ENCODE data around the gene HNRNPM. TPM values are rescaled to one million over a fixed set of nuclear protein-coding genes. Genes with fewer than 3 reads are reported as not detected.

HNRNPM gene
- total and polyA plus RNA-seq, 2 donors (not counting 1 experiment from before 2014, with no cell fraction given), result 137 to 221 TPM

GRCh38 chr19:8504919-8505318 is 60.1 kb downstream of the HNRNPM start:
- H3K9me3 Mint-ChIP-seq (ENCODE audit: insufficient read depth), result no peaks in the 10 kb centered on the region
- peaks cover 9% of the 10 kb centered on the region for H3K4me1 Mint-ChIP-seq
- Histone ChIP-seq H3K4me2 (replicated peaks; ENCODE audit: low read depth, low read length, poor library complexity, severe bottlenecking) (peak overlapping the region; percentile 98), H3K4me3 (ENCODE audit: control extremely low read depth in 1 of 5, extremely low read depth in 1 of 5, insufficient read depth in 1 of 5, low read depth in 2 of 5, low read length in 4 of 5) (no peak overlapping the region), H3K9me3 (ENCODE audit: control extremely low read depth in 1 of 3, control insufficient read depth in 2 of 3, insufficient read depth in 1 of 3, low read length in 2 of 3) (no peaks in the 10 kb centered on the region), H3K9ac (ENCODE audit: low read length) (no peak overlapping the region), H3K4me1 (ENCODE audit: control insufficient read depth in 2 of 2, insufficient read depth in 2 of 2, low read length in 2 of 2) (peaks cover 0 to 24% of the 10 kb centered on the region in 2 donors), H3K79me2 (ENCODE audit: control insufficient read depth, insufficient read depth, low read length) (no peaks in the 10 kb centered on the region), H3K36me3 (replicated peaks in 1 of 2; ENCODE audit: control extremely low read depth in 1 of 2, control insufficient read depth in 1 of 2, extremely low read depth in 1 of 2, insufficient read depth in 2 of 2, low read length in 1 of 2) (no peaks in the 10 kb centered on the region), H3K27ac (ENCODE audit: low read length in 2 of 2) (no peak overlapping the region), H3K27me3 (replicated peaks in 1 of 4; ENCODE audit: control extremely low read depth in 1 of 4, control insufficient read depth in 3 of 4, insufficient read depth in 4 of 4, low read length in 3 of 4) (peaks cover 0 to 10% (median 2%) of the 10 kb centered on the region in 4 experiments), H4K20me1 (ENCODE audit: control insufficient read depth, insufficient read depth, low read length, poor library complexity, severe bottlenecking) (no peaks in the 10 kb centered on the region), H2AFZ (ENCODE audit: insufficient read depth, low read depth, low read length, poor library complexity, severe bottlenecking) (no peak overlapping the region)
- TF ChIP-seq EZH2 (IDR thresholded peaks at IDR 0.05; ENCODE audit: borderline replicate concordance, insufficient read depth, low read depth, low read length, poor library complexity, severe bottlenecking), result no peak
- TF ChIP-seq, protein P1, sequence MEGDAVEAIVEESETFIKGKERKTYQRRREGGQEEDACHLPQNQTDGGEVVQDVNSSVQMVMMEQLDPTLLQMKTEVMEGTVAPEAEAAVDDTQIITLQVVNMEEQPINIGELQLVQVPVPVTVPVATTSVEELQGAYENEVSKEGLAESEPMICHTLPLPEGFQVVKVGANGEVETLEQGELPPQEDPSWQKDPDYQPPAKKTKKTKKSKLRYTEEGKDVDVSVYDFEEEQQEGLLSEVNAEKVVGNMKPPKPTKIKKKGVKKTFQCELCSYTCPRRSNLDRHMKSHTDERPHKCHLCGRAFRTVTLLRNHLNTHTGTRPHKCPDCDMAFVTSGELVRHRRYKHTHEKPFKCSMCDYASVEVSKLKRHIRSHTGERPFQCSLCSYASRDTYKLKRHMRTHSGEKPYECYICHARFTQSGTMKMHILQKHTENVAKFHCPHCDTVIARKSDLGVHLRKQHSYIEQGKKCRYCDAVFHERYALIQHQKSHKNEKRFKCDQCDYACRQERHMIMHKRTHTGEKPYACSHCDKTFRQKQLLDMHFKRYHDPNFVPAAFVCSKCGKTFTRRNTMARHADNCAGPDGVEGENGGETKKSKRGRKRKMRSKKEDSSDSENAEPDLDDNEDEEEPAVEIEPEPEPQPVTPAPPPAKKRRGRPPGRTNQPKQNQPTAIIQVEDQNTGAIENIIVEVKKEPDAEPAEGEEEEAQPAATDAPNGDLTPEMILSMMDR (IDR thresholded peaks at IDR 0.05), result no peak
- intact Hi-C loops (cut with micrococcal nuclease), result loop anchor here (1.0 kb wide), 1 partner anchor 8 kb away; no protein-coding TSS in a partner anchor
- ChIA-PET POLR2A (interaction anchor here (0.5 kb wide), 1 partner anchor 9 kb away, joined by 4 read pairs; no protein-coding TSS in a partner anchor), CTCF (interaction anchor here (0.7 to 3.8 kb wide), 14 partner anchors 10 to 184 kb away, joined by 3 to 38 read pairs (median 4); partner anchors contain the start of genes MARCHF2, MYO1F, NDUFA7 and RPS28)
- H3K4me3 Mint-ChIP-seq, result peak overlapping the region; percentile 56
- no peak overlapping the region for H3K27ac Mint-ChIP-seq
- ATAC-seq (ENCODE audit: low read depth) (no peak), DNase-seq (no peak)
- WGBS (ENCODE audit: insufficient coverage), result 96% methylated on average over 6 of the region's 6 CpGs
- no peaks in the 10 kb centered on the region for H3K27me3 Mint-ChIP-seq

All from B cell (primary cell).